ENCODE results near the gene KLK12. TPM values are rescaled to one million over a fixed set of nuclear protein-coding genes. Genes with fewer than 3 reads are reported as not detected.

KLK12 gene
- polyA plus RNA-seq, 1 donor (not counting 4 experiments of a cell fraction or from before 2014, with no cell fraction given) = not detected

DNA sequence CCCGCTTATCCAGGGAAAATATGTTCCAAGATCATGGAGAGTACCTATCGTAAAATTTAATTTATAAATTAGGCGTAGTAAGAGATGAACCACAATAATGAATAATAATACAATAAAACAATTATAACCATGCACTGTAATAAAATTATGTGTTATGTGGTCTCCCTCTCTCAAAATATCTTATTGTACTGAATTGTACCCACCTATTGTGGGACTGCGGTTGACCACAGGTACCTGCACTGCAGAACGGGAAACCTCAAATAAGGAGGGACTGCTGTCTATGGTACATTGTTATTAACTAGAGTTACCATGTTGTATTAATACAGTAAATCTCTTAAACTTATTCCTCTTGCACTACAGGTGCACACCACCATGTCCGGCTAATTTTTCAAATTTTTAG is 5.3 kb upstream of the KLK12 start:
- no peaks in the 10 kb centered on the region for H3K9me3 ChIP-seq (ENCODE audit: control insufficient read depth, low read depth, low read length)
- no peaks in the 10 kb centered on the region for H3K9me1 ChIP-seq (ENCODE audit: control insufficient read depth, extremely low read depth, insufficient read depth, low read length)
- dilution Hi-C loops (cut with MboI; ENCODE audit: extremely low pct_ligation_motif_present, low sequenced_read_pairs) = no loop called here
- no peak for TF ChIP-seq EZH2 (IDR thresholded peaks at IDR 0.05; ENCODE audit: low read length)
- TF ChIP-seq, protein P1, sequence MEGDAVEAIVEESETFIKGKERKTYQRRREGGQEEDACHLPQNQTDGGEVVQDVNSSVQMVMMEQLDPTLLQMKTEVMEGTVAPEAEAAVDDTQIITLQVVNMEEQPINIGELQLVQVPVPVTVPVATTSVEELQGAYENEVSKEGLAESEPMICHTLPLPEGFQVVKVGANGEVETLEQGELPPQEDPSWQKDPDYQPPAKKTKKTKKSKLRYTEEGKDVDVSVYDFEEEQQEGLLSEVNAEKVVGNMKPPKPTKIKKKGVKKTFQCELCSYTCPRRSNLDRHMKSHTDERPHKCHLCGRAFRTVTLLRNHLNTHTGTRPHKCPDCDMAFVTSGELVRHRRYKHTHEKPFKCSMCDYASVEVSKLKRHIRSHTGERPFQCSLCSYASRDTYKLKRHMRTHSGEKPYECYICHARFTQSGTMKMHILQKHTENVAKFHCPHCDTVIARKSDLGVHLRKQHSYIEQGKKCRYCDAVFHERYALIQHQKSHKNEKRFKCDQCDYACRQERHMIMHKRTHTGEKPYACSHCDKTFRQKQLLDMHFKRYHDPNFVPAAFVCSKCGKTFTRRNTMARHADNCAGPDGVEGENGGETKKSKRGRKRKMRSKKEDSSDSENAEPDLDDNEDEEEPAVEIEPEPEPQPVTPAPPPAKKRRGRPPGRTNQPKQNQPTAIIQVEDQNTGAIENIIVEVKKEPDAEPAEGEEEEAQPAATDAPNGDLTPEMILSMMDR (optimal IDR thresholded peaks at IDR 0.05 in 1 of 3, IDR thresholded peaks at IDR 0.05 in 1 of 3, conservative IDR thresholded peaks at IDR 0.05 in 1 of 3; ENCODE audit: extremely low read depth in 1 of 3, insufficient read depth in 2 of 3, low read length in 3 of 3) = no peak
- no peaks in the 10 kb centered on the region for H3K27me3 ChIP-seq (ENCODE audit: control insufficient read depth, extremely low read depth, insufficient read depth, low read length)
- no peaks in the 10 kb centered on the region for H3K36me3 ChIP-seq (ENCODE audit: control insufficient read depth in 2 of 2, extremely low read depth in 1 of 2, insufficient read depth in 2 of 2, low read length in 2 of 2)
- FAIRE-seq = no peak
- no peak overlapping the region for H3K4me2 ChIP-seq (ENCODE audit: control insufficient read depth, extremely low read depth, insufficient read depth, low read depth, low read length)
- H3K9ac ChIP-seq (ENCODE audit: control insufficient read depth, extremely low read depth, insufficient read depth, low read length) = no peak overlapping the region
- no peaks in the 10 kb centered on the region for H4K20me1 ChIP-seq (ENCODE audit: control insufficient read depth, extremely low read depth, insufficient read depth, low read length)
- no peaks in the 10 kb centered on the region for H3K79me2 ChIP-seq (ENCODE audit: control insufficient read depth, insufficient read depth, low read length)
- no peak for DNase-seq (ENCODE audit: low read depth, low spot score)
- no peak overlapping the region for H3K27ac ChIP-seq (ENCODE audit: control insufficient read depth, insufficient read depth, low read length)
- no peak overlapping the region for H3K4me3 ChIP-seq (ENCODE audit: control insufficient read depth in 2 of 3, extremely low read depth in 1 of 3, insufficient read depth in 2 of 3, low read depth in 1 of 3, low read length in 3 of 3)
- H3K4me1 ChIP-seq (ENCODE audit: control insufficient read depth, extremely low read depth, insufficient read depth, low read length) = peaks cover 2% of the 10 kb centered on the region
- H2AFZ ChIP-seq (ENCODE audit: control insufficient read depth, low read length) = no peak overlapping the region

DNA sequence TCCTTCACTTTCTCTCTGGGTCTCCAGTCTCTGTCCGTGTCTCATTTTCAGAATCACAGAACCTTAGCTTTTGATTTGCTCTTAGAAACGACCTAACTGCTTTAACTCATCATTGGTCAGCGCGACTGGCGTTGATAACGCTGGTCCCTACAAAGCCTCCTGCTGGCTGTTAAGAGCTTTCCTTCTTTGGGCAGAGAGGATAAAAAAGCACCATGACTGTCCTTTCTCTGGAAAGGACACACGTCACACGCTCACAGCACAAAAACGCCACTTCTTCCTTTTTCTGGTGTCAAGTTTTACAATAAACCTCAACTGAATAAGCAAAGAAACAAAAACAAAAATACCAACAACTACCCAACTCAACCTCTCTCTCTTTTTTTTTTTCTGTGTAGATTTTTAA is 1.7 kb upstream of the KLK12 start:
- no peak overlapping the region for H3K4me3 ChIP-seq (ENCODE audit: control insufficient read depth in 2 of 3, extremely low read depth in 1 of 3, insufficient read depth in 2 of 3, low read depth in 1 of 3, low read length in 3 of 3)
- TF ChIP-seq EZH2 (IDR thresholded peaks at IDR 0.05; ENCODE audit: low read length) = no peak
- TF ChIP-seq, protein P1 (optimal IDR thresholded peaks at IDR 0.05 in 1 of 3, IDR thresholded peaks at IDR 0.05 in 1 of 3, conservative IDR thresholded peaks at IDR 0.05 in 1 of 3; ENCODE audit: extremely low read depth in 1 of 3, insufficient read depth in 2 of 3, low read length in 3 of 3) = no peak
- H3K27me3 ChIP-seq (ENCODE audit: control insufficient read depth, extremely low read depth, insufficient read depth, low read length) = peaks cover 3% of the 10 kb centered on the region
- no peaks in the 10 kb centered on the region for H3K9me1 ChIP-seq (ENCODE audit: control insufficient read depth, extremely low read depth, insufficient read depth, low read length)
- H3K36me3 ChIP-seq (ENCODE audit: control insufficient read depth in 2 of 2, extremely low read depth in 1 of 2, insufficient read depth in 2 of 2, low read length in 2 of 2) = no peaks in the 10 kb centered on the region
- no peak overlapping the region for H3K27ac ChIP-seq (ENCODE audit: control insufficient read depth, insufficient read depth, low read length)
- dilution Hi-C loops (cut with MboI; ENCODE audit: extremely low pct_ligation_motif_present, low sequenced_read_pairs) = no loop called here
- H3K9ac ChIP-seq (ENCODE audit: control insufficient read depth, extremely low read depth, insufficient read depth, low read length) = no peak overlapping the region
- no peaks in the 10 kb centered on the region for H3K9me3 ChIP-seq (ENCODE audit: control insufficient read depth, low read depth, low read length)
- peaks cover 2% of the 10 kb centered on the region for H3K4me1 ChIP-seq (ENCODE audit: control insufficient read depth, extremely low read depth, insufficient read depth, low read length)
- no peaks in the 10 kb centered on the region for H4K20me1 ChIP-seq (ENCODE audit: control insufficient read depth, extremely low read depth, insufficient read depth, low read length)
- no peak overlapping the region for H3K4me2 ChIP-seq (ENCODE audit: control insufficient read depth, extremely low read depth, insufficient read depth, low read depth, low read length)
- no peaks in the 10 kb centered on the region for H3K79me2 ChIP-seq (ENCODE audit: control insufficient read depth, insufficient read depth, low read length)
- H2AFZ ChIP-seq (ENCODE audit: control insufficient read depth, low read length) = no peak overlapping the region
- FAIRE-seq (no peak), DNase-seq (ENCODE audit: low read depth, low spot score) (no peak)
